GM12878 (cell line): ENCODE data around the gene TTF2.

Experiments
- EP300 ChIP-seq, 2 experiments: fragments of 150-350 bp in 1 of 2; IDR thresholded peaks; 2 replicates each; pipeline ENCODE4 v1.6.1; 2011 to 2012; ENCODE audit warnings: low read depth in 2 of 2, low read length in 2 of 2, borderline replicate concordance in 1 of 2, improper control_type of control experiment in 1 of 2, inconsistent platforms in 1 of 2; ENCODE audit not compliant: control insufficient read depth in 1 of 2
- EZH2 ChIP-seq: IDR thresholded peaks from 2 replicates; pipeline ENCODE4 v1.6.1; 2012; ENCODE audit warnings: low read depth, mild to moderate bottlenecking, control low read depth, inconsistent platforms, low read length, borderline replicate concordance; ENCODE audit not compliant: control insufficient read depth
- PKNOX1 ChIP-seq: fragments of 450-650 bp; IDR thresholded peaks from 2 replicates; pipeline ENCODE4 v1.6.1; 2016; ENCODE audit warnings: mild to moderate bottlenecking
- POLR2A ChIP-seq: IDR thresholded peaks from 2 replicates; pipeline ENCODE4 v1.6.1; 2011; ENCODE audit warnings: low read depth, mild to moderate bottlenecking, low read length
- ZNF274 ChIP-seq: IDR thresholded peaks from one replicate; pipeline ENCODE4 v1.8.0; 2011; ENCODE audit not compliant: insufficient read length, insufficient read depth
- TF ChIP-seq, protein P1 (sequence below), 3 experiments: IDR thresholded peaks in 2 of 3; conservative IDR thresholded peaks in 1 of 3; 2 replicates each; pipeline ENCODE4 v1.5.1; 2011; ENCODE audit warnings: low read depth in 3 of 3, low read length in 3 of 3, mild to moderate bottlenecking in 3 of 3, control low read depth in 2 of 3, moderate library complexity in 2 of 3, inconsistent platforms in 1 of 3, mixed read lengths in 1 of 3; ENCODE audit not compliant: control insufficient read depth in 2 of 3, insufficient read depth in 1 of 3; ENCODE audit errors: extremely low read depth in 1 of 3
- TF ChIP-seq, protein P2 (sequence below): IDR thresholded peaks from 2 replicates; pipeline ENCODE4 v1.6.1; 2012; ENCODE audit warnings: low read depth, low read length, improper control_type of control experiment

- TF ChIP-seq, protein P1, sequence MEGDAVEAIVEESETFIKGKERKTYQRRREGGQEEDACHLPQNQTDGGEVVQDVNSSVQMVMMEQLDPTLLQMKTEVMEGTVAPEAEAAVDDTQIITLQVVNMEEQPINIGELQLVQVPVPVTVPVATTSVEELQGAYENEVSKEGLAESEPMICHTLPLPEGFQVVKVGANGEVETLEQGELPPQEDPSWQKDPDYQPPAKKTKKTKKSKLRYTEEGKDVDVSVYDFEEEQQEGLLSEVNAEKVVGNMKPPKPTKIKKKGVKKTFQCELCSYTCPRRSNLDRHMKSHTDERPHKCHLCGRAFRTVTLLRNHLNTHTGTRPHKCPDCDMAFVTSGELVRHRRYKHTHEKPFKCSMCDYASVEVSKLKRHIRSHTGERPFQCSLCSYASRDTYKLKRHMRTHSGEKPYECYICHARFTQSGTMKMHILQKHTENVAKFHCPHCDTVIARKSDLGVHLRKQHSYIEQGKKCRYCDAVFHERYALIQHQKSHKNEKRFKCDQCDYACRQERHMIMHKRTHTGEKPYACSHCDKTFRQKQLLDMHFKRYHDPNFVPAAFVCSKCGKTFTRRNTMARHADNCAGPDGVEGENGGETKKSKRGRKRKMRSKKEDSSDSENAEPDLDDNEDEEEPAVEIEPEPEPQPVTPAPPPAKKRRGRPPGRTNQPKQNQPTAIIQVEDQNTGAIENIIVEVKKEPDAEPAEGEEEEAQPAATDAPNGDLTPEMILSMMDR (IDR thresholded peaks at IDR 0.05 in 2 of 3, conservative IDR thresholded peaks at IDR 0.05 in 1 of 3; ENCODE audit: control insufficient read depth in 2 of 3, extremely low read depth in 1 of 3, insufficient read depth in 1 of 3, low read depth in 3 of 3, low read length in 3 of 3) = no peak
- TF ChIP-seq EP300 (IDR thresholded peaks at IDR 0.05; ENCODE audit: borderline replicate concordance in 1 of 2, control insufficient read depth in 1 of 2, low read depth in 2 of 2, low read length in 2 of 2) = no peak
- no peak for TF ChIP-seq PKNOX1
- TF ChIP-seq EZH2 = no peak
- TF ChIP-seq ZNF274 = no peak
- no peak for TF ChIP-seq POLR2A
- TF ChIP-seq, protein P2, sequence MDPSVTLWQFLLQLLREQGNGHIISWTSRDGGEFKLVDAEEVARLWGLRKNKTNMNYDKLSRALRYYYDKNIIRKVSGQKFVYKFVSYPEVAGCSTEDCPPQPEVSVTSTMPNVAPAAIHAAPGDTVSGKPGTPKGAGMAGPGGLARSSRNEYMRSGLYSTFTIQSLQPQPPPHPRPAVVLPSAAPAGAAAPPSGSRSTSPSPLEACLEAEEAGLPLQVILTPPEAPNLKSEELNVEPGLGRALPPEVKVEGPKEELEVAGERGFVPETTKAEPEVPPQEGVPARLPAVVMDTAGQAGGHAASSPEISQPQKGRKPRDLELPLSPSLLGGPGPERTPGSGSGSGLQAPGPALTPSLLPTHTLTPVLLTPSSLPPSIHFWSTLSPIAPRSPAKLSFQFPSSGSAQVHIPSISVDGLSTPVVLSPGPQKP = no peak
These were observed 8.5 kb downstream of the TTF2 start for GRCh38 chr1:117068580-117068979.
